HG02973 (cell line): ENCODE results near the gene FRMD4B.
A peak's percentile ranks its signal among the peaks of the same experiment; 100 is the strongest.
"Not testable (repeated sequence)": the region's sequence is repeated elsewhere in the genome, so short reads cannot be mapped to it uniquely, and the experiment has no call there.

Source experiments
- ATAC-seq: cut with Tn5 transposase; IDR thresholded peaks from one replicate; pipeline ENCODE4 v1.9.1; 2021; ENCODE audit warnings: moderate library complexity; ENCODE audit not compliant: unreplicated experiment

Gene FRMD4B

DNA sequence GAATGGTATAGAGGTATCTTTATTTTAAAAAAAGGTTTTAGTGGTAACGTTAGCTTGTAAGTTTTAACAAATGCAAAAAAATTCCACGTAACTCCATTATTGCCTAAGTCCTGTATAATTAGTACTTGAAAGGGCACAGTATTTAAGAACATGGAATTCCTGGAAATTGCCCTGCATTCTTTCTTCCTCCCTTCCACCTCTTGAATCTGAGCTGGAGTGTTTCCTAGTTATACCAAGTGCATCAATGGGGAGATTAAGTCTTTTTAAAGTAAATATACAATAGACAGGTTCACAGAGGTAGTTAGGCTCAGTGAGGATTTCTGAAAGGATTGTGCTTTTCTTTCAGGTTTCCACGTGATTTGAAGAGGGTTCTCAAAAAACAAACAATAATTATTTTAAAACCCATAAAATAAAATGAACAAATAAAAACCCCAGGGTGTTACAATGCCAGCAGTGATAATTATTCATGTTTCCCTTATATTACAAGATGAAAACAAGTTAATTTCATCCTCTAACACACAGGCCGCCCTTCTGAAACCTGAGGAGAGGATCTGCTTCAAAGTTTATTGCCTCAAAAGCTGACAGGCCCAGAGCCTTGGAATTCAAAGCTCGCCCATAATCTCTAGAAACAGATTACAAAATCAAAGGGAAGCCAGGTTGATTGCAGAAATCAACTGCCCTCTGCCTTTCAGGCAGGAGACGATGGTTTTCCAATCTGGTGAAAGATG, 134.6 kb downstream of the FRMD4B start:
- ATAC-seq, result no peak

DNA sequence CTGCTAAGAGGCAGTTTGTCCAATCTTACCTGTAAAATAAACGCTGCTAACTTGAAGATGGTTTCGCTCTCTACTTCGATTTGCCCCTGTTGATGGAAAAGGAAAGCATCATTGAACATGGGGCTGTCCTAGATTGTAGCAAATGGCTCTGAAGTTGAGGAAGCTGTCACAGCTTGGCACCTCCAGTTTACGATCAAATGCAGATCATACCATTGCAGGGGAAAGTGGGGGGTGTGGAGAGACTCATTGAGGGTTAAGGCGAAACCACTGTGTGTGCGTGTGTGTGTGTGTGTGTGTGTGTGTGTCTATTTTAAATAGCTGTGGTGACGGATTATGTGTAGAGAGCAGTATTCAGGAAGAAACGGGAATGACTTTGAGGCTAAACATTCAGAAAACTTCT, 135.9 kb downstream of the FRMD4B start:
- ATAC-seq, result no peak

DNA sequence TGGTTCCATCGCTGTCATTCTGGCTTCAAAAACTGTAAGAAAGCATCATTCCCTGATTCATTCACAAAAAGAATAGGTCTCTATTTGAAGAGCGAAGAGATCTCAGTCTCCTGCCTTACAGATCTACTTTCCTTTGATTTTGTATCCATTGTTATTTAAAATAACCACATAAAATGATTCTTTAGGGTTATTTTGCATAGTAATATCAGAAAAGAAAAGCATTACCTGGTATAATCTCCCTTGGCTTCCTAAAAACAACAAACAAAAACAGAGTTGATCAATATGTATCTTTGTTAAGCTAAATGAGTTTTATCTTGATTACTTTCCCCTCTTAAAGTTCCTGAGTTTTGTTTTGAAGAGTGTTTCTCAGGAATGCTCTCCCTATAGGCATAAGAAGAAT, 136.9 kb downstream of the FRMD4B start:
- no peak for ATAC-seq

DNA sequence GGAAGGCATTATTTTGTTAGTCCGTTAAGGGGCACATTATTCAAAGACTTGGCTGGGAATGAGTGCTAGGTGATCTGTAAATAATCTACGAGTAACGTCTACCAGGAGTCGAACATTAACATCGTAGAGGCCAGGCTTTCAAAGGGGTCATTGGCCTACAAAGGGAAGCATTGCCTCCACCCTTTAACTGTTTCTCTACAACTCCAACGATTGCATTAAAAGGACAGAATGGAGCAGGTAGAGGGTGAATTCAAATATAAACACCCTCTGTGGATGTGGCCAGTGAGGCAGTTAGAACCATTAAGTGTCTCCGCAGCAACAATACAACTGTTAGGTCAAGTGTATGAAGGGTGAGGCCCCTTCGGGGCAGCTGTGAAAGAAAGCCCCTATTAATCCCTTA, 137.5 kb downstream of the FRMD4B start:
- no peak for ATAC-seq

DNA sequence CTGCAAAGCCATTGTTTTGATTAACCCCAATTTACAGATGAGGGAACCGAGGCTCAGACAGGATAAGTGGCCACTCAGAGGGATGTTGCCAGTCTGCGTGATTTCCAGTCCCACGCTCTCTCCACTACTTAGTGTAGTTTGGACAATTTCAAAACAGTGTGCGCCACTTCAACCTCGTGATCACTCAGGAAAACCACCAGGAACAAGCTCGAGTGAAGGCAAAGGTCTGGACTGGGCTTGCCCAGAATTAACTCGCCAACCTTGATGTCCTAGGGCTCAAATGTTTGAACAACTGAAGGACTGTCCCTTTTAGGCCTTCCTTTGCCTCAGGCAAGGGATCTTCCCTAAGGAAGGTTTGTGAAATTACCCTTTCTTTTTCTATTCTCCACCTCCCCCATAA, 139.3 kb downstream of the FRMD4B start:
- ATAC-seq, result no peak

DNA sequence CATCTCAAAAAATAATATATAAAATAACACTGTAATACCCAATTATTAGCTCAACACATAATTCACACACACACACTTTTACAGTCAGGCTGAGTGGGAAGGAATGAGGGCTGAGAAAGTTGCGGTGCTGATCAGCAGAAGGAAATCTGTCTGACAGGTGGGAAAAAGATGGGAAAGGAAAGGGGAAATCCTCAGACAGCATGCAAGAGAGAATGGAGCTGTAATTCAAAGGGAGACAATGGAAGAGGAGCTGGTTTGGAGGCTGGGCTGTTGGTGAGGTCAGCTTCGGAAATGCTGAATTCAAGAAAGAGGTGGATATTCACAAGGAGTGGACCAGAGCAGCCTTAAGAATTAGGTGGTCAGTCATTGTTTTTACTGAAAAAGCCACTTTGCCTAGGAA, 141.8 kb downstream of the FRMD4B start:
- ATAC-seq, result no peak

DNA sequence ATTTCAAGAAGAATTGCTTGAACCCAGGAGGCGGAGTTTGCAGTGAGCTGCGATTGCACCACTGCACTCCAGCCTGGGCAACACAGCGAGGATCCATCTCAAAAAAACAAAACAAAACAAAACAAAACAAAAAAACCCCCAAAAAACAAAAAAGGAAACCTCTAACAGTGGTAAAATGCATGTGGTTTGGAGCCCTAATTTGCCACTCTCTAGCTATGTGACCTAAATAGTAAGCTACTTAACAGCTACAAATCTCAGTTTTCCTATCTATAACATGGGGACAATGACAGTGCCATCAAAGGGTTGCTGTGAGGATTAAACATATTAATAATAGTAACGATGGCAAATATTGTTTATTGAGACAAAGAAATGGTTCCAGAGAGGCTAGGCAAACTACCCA, 144.1 kb downstream of the FRMD4B start:
- ATAC-seq, result no peak

DNA sequence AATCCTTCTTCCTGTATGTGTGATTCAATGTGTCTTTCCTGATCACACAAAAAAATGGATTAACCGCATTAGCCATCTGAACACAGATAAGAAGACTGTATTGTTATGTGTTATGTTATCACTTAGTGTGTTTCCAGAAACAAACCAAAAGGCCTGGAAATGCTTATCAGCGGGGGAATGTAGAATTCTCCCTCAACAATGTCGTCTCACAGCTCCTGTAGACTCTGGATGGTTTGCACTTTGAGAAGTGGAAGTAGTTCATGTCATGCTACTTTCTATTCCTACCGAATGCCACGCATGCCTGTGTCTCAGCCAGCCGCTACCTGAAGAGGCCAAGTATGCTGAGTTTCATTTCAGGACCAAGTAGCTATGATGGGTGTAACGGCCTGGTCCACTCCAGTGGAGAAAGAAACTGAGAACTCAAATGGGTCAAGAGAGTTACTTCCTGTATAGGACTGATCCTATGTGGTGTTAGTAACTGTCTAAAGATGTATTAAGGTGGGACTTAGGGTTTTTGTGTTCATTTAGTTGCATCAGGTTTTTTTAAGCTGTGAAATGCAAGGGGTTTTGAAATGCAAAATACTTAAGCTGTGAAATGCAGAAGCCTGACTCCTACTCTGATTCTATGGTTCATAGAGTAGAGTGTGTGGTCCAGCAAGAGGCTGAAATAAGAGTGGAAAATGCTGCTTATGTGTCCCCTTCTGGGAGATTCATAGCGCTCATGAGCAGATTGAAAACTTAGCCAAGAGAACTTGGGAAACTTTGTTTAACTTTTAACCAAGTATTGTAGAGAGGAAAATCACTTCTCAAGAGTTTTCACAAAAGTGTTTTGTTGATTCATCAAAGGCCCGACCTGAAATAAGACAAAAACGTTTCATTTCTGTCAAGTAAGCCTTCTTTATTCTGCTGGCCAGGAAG, 145.0 kb downstream of the FRMD4B start:
- no peak for ATAC-seq

DNA sequence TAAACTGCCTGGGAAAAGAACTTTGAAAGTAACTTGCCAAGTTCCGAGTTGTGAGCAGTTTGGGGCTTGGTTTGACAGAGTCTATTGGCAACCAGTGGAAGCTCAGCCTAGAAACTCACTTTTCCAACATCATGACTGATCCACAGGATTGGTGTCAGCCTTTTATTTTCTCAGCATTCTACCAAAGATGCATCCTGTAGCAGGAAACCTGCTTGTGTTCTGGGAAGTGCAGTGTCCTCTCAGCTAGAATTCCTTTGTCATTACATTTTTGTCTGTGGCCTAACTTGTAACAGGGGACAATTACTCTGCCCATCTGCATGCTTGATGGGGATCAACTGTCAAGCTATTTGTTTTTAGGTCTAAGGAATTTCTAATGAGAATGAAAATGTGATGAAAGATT, 146.8 kb downstream of the FRMD4B start:
- no peak for ATAC-seq

DNA sequence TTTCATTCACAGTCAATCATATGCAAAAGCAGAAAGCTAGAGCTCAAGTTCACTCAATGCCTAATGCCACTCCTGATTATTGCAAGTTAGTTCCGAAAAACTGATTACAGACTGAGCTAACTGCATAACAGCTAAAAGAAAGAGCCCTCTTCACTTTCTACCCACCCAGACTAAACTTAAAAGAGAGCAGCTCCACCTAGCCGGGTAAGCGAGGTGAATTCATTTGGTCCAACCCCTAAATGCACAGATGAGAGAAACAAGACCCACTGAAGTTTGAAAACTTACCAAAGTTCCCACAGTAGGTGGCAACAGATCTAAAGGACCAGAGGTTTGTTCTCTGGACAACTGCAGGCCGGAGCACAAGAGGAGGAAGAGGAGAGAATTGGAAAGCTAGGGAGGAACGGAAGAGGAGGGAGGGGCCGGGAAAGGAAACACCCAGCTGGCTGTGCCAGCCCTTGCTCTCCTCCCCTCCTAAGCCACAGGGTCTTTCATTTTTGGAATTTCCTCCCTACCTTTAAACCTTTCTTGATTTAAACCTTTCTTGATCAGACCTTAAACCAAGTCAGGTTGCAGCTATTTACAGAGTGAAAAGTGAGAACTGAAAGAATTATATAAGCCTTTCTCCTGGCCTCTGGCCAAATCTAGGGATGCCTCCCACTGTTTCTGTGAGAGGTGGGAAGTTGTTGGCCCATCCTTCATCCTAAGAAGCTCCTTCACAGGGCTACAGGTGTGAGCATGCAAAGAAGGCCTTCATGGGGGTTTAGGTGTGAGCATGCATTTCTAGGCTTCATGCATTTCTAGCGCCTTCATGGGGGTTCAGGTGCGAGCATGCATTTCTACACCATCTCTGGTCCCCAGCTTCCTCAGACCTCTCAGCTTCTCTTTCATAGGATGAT, 148.8 kb downstream of the FRMD4B start:
- no peak for ATAC-seq

DNA sequence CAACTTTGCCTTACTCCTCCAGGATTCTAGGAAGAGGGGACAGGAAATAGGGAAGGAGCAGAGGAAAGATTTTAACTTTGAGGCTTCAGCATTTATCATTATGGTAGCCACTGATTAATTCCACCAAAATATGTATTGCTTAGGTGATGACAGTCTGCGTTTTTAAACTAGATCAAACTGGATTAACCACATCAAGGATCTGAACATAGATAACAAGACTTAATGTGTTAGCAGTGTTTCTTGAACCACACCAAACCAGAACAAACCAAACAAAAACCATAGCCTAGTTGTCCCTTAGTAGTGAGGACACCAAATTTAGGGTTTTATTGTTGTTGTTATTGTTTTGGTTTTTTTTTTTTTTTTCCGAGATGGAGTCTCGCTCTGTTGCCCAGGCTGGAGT, 150.0 kb downstream of the FRMD4B start:
- ATAC-seq, result no peak

DNA sequence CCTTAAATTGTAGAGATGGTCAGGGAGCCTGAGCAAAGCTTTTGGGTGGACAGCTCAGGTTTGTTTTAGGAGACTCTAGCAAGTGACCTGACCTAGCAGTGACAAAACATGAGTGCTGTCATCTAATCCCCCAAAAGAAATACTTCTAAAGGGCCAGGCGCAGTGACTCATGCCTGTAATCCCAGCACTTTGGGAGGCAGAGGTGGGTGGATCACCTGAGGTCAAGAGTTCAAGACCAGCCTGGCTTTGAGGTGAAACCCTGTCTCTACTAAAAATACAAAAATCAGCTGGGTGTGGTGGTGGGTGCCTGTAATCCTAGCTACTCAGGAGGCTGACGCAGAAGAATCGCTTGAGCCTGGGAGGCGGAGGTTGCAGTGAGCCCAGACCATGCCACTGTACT, 150.7 kb downstream of the FRMD4B start:
- ATAC-seq, result not testable (repeated sequence)

DNA sequence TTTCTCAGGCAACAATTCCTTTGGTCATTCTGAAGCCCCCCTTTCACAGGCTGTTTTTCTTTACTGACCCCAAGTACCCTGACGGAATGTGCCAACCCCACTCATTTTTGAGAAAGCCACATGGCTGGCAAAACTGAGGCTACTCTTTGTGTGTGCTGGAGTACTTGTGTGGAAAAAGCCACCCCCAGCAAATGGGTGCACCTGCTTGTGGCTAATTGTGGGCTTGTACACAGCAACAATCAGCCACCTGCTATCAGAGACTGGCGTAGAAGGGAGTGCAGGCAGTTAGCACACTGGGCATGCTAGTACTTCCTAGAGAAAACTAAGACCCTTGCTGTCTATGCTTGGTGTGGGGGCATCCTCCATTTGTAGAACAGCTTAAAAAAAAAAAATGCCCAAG, 153.4 kb downstream of the FRMD4B start:
- ATAC-seq, result no peak

DNA sequence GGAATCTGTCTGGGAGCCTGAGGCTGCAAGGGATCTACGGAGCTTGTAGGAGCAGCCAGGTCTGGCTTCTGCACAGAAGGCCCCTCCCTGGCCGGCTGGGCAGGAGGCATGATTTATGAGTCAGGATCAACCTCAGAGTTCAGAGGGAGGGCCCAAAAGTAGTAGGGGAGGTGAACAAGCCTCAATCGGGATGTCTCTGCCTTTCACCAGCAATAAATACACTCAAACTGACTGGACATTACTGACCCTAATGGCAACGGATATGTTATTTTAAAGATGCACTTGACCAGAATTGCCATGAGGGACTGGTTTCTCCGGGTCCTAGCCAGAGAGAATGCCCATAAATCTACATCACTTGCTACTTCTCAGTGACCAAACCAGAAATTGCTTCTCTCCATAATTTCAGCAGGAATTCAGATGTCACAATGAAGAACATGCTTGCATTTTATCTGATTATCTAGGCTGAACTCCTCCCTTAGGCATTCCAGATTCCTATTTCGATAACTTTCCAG, 153.9 kb downstream of the FRMD4B start:
- ATAC-seq, result no peak

DNA sequence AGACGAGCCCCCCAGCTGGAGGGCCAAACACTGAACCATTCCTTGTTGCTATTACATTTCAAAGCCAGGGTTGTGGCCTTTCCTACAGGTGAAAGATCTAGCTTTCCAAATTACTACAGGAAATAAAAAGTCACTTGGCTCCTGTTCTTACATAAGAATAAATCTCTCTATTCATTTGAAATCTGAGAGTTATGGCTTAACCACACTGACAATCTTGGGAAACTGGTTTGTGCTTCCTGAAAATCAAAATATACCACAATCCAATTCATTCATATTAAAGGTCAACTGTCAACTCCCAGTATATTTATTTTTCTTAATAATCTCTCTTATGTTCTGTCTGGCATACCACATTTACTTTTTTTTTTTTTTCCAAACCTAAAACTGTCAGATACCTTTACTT, 159.8 kb downstream of the FRMD4B start:
- ATAC-seq, result no peak

DNA sequence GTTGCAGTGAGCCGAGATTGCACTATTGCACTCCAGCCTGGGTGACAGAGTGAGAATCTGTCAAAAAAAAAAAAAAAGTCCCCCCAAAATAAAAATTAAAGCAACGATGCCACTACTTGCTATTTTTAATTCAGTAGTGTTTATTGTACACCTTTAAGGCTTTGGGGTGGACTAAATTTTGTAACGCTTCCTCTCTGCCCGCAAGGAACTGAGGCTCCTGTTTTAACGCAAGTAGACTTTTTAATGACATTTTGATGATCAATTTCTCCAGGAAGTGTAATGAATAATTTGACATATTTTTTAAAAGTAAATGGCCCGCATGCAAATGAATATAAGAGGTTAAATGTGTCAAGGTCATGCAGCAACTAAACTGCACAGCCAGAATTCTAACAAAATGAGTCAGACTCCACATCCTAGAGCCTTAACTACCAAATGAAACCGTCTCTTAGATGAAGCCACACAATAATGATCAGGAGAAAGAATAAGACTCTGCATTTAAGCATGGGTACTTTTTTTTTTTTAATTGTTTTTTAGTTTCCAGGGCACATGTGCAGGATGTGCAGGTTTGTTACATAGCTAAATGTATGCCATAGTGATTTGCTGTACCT, 166.7 kb downstream of the FRMD4B start:
- ATAC-seq, result no peak

DNA sequence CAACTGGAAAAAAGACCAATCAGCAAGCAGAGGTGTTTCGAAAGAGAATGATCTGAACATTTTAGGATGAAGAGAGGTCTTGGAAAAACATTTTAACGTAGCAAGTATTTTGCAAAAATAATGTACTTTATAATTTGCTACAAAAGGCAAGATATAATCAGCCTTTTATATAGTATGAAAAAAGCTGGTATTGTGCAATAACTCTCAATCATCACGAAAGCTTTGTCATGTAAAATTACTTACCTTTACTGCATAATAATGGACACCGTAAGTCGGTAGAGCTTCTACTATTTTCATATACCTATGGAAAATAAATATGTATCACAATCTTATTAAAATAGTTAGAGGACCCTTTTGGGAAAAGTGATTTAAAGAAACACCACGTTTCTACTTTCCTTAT, 167.8 kb downstream of the FRMD4B start:
- ATAC-seq, result no peak

DNA sequence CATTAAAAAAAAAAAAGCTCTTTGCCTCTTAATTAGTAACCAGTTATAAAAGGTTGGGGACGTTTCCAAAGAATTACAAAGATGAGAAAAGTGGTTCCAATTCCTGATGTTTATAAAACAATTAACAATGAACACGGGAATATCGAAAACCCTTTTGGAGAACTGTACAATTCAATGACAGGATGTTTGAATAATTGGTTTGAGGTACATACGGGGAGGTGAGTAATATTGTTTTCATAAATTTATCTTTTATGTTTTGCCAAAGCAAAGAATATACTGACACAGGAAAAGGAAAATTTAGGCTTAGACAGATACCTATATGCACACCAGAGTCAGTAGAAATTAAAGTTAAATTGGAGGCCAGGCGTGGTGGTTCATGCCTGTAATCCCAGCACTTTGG, 168.9 kb downstream of the FRMD4B start:
- no peak for ATAC-seq

DNA sequence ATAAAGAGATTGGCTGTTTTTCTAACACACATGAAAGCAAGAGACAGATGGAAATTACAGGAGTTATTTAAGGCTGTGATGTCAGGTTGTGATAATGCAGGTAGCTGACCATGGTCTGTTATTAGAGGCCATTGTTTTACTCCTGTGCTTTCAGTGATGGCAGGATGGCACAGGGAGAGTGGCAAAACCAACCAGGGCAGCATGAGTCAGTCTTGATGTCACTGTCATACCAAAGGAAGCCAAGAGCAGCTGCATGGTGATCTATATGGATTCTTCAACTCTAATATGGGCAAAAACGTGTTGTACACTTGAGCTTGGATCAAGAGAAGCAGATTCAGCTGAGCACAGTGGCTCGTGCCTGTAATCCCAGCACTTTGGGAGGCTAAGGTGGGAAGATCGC, 171.6 kb downstream of the FRMD4B start:
- no peak for ATAC-seq

DNA sequence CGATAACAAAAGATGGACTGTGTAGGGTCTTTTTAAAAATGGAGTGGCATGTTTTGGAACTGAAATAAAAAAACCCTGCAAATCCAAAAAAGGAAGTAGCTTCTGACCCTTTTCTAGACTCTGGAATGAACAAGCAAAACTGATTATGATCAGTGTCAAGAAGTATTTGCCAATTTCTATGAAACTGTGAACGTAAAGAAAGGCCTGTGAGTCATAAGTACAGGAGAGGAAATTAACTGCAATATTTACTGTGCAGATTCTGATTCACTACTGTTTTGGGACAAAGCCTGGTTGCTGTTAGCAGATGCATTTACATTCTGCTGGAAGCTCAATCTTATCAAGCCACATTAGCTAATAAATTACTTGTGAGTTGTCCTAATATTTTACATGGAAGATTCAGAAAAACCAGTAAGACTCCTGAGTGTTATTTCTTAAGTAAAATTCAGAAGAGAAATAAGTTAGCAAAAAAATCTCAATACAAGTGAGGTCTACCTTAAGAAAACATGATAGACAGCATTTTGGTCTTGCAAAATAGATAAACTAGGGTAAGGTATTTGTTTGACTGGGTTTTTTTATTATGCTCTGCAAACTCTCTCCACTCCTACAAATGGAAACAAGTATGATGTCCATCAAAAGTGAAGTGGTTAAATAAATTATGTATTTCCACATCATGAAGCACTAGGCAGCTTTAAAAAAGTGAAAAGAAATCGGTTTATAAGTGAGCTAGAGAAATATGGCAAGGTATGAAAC, 173.3 kb downstream of the FRMD4B start:
- ATAC-seq, result peak; percentile 78
